HUES6 (cell line): ENCODE data around the gene RIPK4.

Experiments used
- H3K27ac ChIP-seq: 2 replicates; pipeline ENCODE4 v1.7.0; 2013; ENCODE audit warnings: low read depth, mild to moderate bottlenecking, low read length, inconsistent platforms
- H3K27me3 ChIP-seq: 2 replicates; pipeline ENCODE4 v1.6.1; 2013; ENCODE audit warnings: low read length; ENCODE audit not compliant: control insufficient read depth, insufficient read depth
- H3K36me3 ChIP-seq: 2 replicates; pipeline ENCODE4 v1.6.1; 2013; ENCODE audit warnings: low read length; ENCODE audit not compliant: control insufficient read depth, insufficient read depth
- H3K4me1 ChIP-seq: 2 replicates; pipeline ENCODE4 v1.6.1; 2013; ENCODE audit warnings: low read length; ENCODE audit not compliant: control insufficient read depth, insufficient read depth
- H3K4me3 ChIP-seq: 2 replicates; pipeline ENCODE4 v1.5.1; 2013; ENCODE audit warnings: low read depth, low read length
- H3K9ac ChIP-seq: one replicate; pipeline ENCODE4 v1.6.1; 2013; ENCODE audit warnings: mild to moderate bottlenecking, low read length
- H3K9me3 ChIP-seq: 2 replicates; pipeline ENCODE4 v1.6.1; 2013; ENCODE audit warnings: low read depth, low read length; ENCODE audit not compliant: control insufficient read depth, insufficient read depth

The RIPK4 gene

DNA sequence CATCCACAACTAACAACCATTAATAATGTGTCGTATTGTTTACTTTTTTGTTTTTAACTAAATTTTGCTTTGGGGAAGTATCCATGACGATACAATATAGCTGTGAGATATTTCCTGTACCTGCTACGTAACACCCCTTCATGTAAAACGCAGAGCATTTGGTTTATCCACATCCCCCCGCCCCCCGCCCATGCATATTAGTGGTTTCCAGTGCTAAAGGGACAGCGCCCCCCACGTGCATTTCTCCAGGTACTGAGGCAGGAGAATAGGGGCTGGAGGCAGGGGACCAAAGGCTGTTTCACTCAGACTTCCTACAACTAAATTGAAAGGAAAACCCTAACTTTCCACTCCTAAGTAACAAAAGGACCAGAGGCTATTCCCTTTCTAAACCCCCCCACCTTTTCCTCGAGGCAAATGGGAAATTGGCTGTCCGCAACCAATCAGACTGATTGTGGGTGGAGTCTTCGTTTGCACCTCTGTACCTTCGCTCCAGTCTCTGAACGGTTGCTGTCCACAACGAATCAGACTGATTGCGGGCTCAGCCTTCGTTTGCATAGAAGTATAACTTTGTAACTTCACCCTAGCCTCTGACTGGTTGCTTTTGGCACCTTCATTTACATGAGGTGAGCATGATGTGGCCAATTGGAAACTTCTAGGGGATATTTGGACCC, 12.2 kb upstream of the RIPK4 start:
- H3K9ac ChIP-seq, result no peak overlapping the region
- no peak overlapping the region for H3K27ac ChIP-seq
- H3K27me3 ChIP-seq, result no peaks in the 10 kb centered on the region; the same call in 1 of the 2 replicates
- H3K36me3 ChIP-seq, result no peaks in the 10 kb centered on the region
- H3K9me3 ChIP-seq, result no peaks in the 10 kb centered on the region
- H3K4me3 ChIP-seq, result peak overlapping the region; percentile 38
- H3K4me1 ChIP-seq, result peaks cover 14% of the 10 kb centered on the region

GRCh38 chr21:41777951-41778815, 11.3 kb upstream of the RIPK4 start:
- Histone ChIP-seq H3K4me3 (peak overlapping the region; percentile 16; the same call in 1 of the 2 replicates), H3K27ac (no peak overlapping the region), H3K36me3 (no peaks in the 10 kb centered on the region), H3K27me3 (no peaks in the 10 kb centered on the region; the same call in 1 of the 2 replicates), H3K9me3 (no peaks in the 10 kb centered on the region), H3K9ac (no peak overlapping the region), H3K4me1 (peaks cover 14% of the 10 kb centered on the region)

DNA sequence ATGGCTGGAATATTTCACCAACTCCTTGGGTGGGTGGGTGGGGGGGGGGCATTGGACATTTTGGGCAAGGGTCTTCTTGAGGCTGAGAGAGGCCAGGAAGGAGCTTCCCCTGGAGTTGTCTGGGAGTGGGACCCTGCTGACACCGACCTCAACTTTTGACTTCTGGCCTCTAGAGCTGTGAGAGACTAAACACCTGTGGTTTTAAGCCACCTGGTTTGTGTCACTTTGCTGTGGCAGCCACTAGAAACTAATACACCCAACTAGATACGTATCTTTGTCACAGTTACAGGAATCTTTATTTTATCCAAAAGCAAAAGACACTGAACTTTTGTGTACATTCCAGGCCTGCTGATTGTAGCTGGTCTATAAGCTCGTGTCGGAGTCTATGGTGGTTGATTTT, 9.9 kb upstream of the RIPK4 start:
- Histone ChIP-seq H3K27ac (no peak overlapping the region), H3K4me3 (no peak overlapping the region), H3K27me3 (peaks cover 3% of the 10 kb centered on the region; the same call in 1 of the 2 replicates), H3K9ac (no peak overlapping the region), H3K9me3 (no peaks in the 10 kb centered on the region), H3K36me3 (no peaks in the 10 kb centered on the region), H3K4me1 (peaks cover 24% of the 10 kb centered on the region)

DNA sequence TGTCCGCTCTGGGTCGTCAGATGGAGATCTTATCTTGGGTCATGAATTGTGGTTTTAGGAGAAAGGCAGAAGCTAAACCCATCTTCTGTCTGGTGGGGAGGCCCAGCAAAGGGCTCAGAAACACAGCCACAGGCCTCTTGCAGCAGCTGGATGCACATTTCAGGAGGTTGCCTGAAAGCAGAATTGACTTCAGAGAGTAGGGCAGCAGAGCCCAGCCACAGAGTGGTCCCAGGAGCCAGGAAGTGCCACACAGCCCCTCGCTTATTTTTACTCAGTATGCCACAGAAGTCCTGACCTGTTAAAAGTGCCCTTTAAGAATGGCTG, 8.3 kb upstream of the RIPK4 start:
- no peak overlapping the region for H3K27ac ChIP-seq
- H3K9me3 ChIP-seq, result no peaks in the 10 kb centered on the region
- H3K4me1 ChIP-seq, result peaks cover 24% of the 10 kb centered on the region
- no peak overlapping the region for H3K9ac ChIP-seq
- H3K4me3 ChIP-seq, result no peak overlapping the region
- no peaks in the 10 kb centered on the region for H3K36me3 ChIP-seq
- peaks cover 20% of the 10 kb centered on the region for H3K27me3 ChIP-seq

GRCh38 chr21:41774467-41775148, 7.8 kb upstream of the RIPK4 start:
- Histone ChIP-seq H3K9ac (no peak overlapping the region), H3K27ac (no peak overlapping the region), H3K4me3 (no peak overlapping the region), H3K4me1 (peaks cover 25% of the 10 kb centered on the region), H3K27me3 (peaks cover 25% of the 10 kb centered on the region), H3K9me3 (no peaks in the 10 kb centered on the region), H3K36me3 (no peaks in the 10 kb centered on the region)

GRCh38 chr21:41772351-41773080, 5.7 kb upstream of the RIPK4 start:
- no peak overlapping the region for H3K4me3 ChIP-seq
- no peak overlapping the region for H3K9ac ChIP-seq
- H3K9me3 ChIP-seq, result no peaks in the 10 kb centered on the region
- H3K4me1 ChIP-seq, result peaks cover 29% of the 10 kb centered on the region
- H3K27me3 ChIP-seq, result peaks cover 46% of the 10 kb centered on the region
- H3K36me3 ChIP-seq, result no peaks in the 10 kb centered on the region
- no peak overlapping the region for H3K27ac ChIP-seq

DNA sequence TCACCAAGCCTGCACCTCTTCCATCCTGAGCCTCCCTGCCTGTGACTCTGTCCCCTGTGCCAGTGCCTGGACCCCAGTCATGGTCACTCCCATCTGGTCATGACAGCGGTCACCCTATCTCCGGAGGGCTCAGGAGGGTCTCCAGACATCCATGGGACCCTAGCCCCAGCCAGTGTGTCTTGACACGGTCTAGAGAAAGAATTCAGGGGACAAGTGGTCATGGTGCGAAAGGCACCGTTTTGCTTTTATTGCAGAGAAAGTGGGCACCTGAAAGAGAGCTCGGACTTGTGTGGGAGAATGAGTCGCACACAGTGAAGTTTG, 4.7 kb upstream of the RIPK4 start:
- peaks cover 55% of the 10 kb centered on the region for H3K27me3 ChIP-seq
- H3K9ac ChIP-seq, result no peak overlapping the region
- H3K27ac ChIP-seq, result no peak overlapping the region
- peaks cover 26% of the 10 kb centered on the region for H3K4me1 ChIP-seq
- no peak overlapping the region for H3K4me3 ChIP-seq
- H3K9me3 ChIP-seq, result no peaks in the 10 kb centered on the region
- H3K36me3 ChIP-seq, result no peaks in the 10 kb centered on the region

DNA sequence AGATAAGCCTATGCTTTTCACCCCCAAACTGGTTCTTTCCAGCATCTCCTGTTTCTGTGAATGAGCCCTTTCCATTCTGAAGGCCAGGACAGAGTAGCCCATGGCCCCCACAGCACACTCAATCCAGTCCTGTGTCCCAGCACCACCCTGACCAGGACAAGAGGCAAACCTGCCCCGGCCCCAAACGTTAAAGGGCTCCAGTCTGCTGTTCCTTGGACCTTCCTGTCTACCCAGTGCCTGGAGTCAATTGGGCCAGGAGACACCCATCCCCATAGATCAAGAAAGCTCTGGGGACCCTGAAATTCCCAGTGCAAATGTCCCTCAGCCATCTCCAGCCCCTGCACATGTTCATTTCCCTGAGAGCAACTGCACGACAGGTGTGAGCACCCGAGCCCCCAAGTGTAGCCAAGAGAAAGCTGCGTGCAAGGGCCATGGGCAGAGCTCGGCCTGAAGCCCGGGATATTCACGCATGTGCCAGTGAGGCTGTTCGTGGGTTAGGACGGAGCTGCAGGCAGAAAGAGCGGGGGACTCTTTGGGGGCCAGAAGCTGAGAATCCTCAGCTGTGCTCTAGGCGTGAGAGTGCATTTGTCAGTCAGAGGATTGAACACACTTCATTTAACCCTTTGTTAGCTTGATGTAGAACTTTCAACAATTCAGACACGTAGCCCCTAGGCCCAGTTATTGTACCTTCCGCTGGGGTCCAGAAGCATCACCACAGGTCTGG, 4.2 kb upstream of the RIPK4 start:
- H3K4me3 ChIP-seq, result no peak overlapping the region
- H3K27me3 ChIP-seq, result peaks cover 60% of the 10 kb centered on the region
- H3K9me3 ChIP-seq, result no peaks in the 10 kb centered on the region
- no peak overlapping the region for H3K9ac ChIP-seq
- no peak overlapping the region for H3K27ac ChIP-seq
- no peaks in the 10 kb centered on the region for H3K36me3 ChIP-seq
- peaks cover 26% of the 10 kb centered on the region for H3K4me1 ChIP-seq

DNA sequence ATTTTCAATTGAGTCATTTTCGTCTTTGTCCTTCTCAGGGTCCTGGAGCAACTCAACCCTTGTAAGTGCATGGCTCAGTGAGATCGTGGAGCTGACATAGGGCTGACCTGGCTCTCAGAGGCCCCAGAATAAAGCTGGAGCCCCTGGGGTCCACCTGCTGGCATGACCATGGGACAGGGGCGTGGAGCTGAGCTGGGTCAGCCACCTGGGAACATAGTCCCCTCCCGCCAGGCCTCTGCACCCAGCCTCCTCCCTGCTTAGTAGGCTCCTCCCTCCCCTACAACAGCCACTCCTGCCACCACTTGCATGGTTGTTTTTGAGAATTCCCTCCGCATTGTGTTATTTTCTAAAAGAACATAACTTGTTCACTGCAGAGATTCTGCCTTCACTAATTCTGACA, 3.1 kb upstream of the RIPK4 start:
- peaks cover 35% of the 10 kb centered on the region for H3K4me1 ChIP-seq
- no peak overlapping the region for H3K9ac ChIP-seq
- no peak overlapping the region for H3K4me3 ChIP-seq
- H3K27ac ChIP-seq, result no peak overlapping the region
- H3K27me3 ChIP-seq, result peaks cover 71% of the 10 kb centered on the region
- H3K36me3 ChIP-seq, result no peaks in the 10 kb centered on the region
- H3K9me3 ChIP-seq, result no peaks in the 10 kb centered on the region

GRCh38 chr21:41769521-41769920, 2.7 kb upstream of the RIPK4 start:
- Histone ChIP-seq H3K4me1 (peaks cover 40% of the 10 kb centered on the region), H3K4me3 (no peak overlapping the region), H3K27me3 (peaks cover 75% of the 10 kb centered on the region), H3K27ac (no peak overlapping the region), H3K36me3 (no peaks in the 10 kb centered on the region), H3K9ac (no peak overlapping the region), H3K9me3 (no peaks in the 10 kb centered on the region)
